ENCODE results near the gene IFT57. TPM values are rescaled to one million over a fixed set of nuclear protein-coding genes. Genes with fewer than 3 reads are reported as not detected.

Gene IFT57
- total and polyA plus RNA-seq, 12 donors, result 5.9 to 29.5 (median 20.4) TPM

DNA sequence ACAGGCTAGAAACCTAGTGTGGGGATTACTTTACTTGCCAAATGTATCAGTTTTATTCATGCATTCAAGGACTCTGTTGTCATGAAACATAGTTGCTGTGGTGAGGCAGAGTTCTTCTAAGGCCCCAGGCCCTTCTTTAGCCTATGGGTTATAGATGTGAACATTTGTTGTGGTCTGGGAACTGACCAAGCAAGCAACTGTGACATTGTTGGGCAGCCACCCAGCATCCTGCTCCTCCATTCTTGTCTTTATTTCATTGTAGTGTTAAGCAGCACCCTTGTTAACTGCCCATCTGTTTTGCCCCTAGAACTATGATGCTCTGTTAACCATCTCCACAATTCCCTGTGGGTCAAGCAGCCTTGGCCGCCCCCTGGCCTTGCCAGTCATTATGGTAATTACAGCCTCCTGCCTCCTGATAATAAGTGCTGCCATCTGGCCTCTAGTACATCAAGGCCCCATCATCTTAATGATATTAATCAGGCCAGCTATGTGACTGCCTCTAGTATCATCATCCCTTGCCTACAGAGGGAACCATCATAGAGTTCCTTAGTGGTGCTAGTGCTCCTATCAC lies 12.2 kb upstream of the IFT57 start:
- H3K4me3 ChIP-seq, result no peak overlapping the region
- ATAC-seq (no peak), DNase-seq (no peak)
- H3K9me3 ChIP-seq, result no peaks in the 10 kb centered on the region
- no peak overlapping the region for H3K27ac ChIP-seq
- H3K4me1 ChIP-seq, result no peaks in the 10 kb centered on the region
- no peaks in the 10 kb centered on the region for H3K36me3 ChIP-seq
- WGBS, 2 donors, result 92 to 100% methylated on average over 1 of the region's 1 CpG
- TF ChIP-seq, protein P1, sequence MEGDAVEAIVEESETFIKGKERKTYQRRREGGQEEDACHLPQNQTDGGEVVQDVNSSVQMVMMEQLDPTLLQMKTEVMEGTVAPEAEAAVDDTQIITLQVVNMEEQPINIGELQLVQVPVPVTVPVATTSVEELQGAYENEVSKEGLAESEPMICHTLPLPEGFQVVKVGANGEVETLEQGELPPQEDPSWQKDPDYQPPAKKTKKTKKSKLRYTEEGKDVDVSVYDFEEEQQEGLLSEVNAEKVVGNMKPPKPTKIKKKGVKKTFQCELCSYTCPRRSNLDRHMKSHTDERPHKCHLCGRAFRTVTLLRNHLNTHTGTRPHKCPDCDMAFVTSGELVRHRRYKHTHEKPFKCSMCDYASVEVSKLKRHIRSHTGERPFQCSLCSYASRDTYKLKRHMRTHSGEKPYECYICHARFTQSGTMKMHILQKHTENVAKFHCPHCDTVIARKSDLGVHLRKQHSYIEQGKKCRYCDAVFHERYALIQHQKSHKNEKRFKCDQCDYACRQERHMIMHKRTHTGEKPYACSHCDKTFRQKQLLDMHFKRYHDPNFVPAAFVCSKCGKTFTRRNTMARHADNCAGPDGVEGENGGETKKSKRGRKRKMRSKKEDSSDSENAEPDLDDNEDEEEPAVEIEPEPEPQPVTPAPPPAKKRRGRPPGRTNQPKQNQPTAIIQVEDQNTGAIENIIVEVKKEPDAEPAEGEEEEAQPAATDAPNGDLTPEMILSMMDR (IDR thresholded peaks at IDR 0.05), result no peak
- H3K27me3 ChIP-seq, result no peaks in the 10 kb centered on the region
- intact Hi-C loops (cut with DNase I), result no loop called here

DNA sequence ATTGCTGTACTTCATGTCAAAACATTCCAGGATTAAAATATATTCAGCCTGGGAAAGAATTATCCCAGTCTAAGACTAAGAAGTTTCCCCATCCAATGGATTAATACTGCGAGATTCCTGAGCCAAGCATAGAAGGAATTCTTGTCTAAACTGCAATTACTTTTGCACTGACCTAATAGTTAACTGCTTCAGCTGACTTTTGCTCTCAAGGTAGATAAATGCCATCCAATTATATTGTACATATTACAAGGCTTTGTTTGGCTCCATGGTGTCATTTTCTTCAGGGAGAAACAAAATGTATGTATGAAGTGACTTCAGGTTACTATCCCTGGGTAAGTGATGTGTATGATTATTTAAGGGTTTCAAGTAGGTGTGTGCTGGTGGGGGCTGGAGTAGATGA lies 6.1 kb upstream of the IFT57 start:
- WGBS, 2 donors, result 91 to 94% methylated on average over 1 of the region's 1 CpG
- Histone ChIP-seq H3K4me3 (no peak overlapping the region), H3K36me3 (no peaks in the 10 kb centered on the region), H3K9me3 (no peaks in the 10 kb centered on the region), H3K4me1 (peaks cover 0 to 15% (median 4%) of the 10 kb centered on the region in 9 donors), H3K27ac (no peak overlapping the region), H3K27me3 (no peaks in the 10 kb centered on the region)
- intact Hi-C loops (cut with DNase I), result loop anchor here in 6 of 10 donors (10.0 kb wide), 5 partner anchors 133 to 303 kb away; partner anchors contain the start of gene CD47 (in 1 of the 6)
- TF ChIP-seq, protein P1 (IDR thresholded peaks at IDR 0.05), result no peak
- DNase-seq, result no peak
- no peak for ATAC-seq

DNA sequence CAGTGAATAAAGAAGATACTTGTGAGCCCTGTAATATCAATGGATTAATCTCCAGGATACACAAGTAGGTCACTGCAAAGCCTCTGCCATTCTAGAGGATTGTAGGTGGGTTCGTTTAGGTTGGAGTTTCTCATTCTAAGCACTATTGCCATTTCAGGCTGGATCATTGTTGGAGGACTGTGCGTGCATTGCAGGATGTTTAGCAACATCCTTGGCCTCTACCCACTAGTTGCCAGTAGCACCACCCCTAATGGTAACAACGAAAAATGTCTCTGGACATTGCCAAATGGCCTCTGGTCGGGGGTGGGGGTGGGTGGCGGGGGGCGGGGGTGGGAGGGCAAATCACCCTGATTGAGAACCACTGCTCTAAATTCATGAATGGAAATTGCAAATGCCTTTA lies 4.9 kb upstream of the IFT57 start:
- Histone ChIP-seq H3K27me3 (no peaks in the 10 kb centered on the region), H3K4me3 (no peak overlapping the region), H3K27ac (no peak overlapping the region), H3K4me1 (peaks cover 0 to 21% (median 8%) of the 10 kb centered on the region in 9 donors), H3K9me3 (no peaks in the 10 kb centered on the region), H3K36me3 (no peaks in the 10 kb centered on the region)
- intact Hi-C loops (cut with DNase I), result loop anchor here in 6 of 10 donors (10.0 kb wide), 5 partner anchors 132 to 302 kb away; partner anchors contain the start of gene CD47 (in 1 of the 6)
- TF ChIP-seq, protein P1 (IDR thresholded peaks at IDR 0.05), result no peak
- 81% methylated on average over 6 of the region's 6 CpGs for WGBS, 2 donors
- no peak for ATAC-seq
- DNase-seq, result no peak

DNA sequence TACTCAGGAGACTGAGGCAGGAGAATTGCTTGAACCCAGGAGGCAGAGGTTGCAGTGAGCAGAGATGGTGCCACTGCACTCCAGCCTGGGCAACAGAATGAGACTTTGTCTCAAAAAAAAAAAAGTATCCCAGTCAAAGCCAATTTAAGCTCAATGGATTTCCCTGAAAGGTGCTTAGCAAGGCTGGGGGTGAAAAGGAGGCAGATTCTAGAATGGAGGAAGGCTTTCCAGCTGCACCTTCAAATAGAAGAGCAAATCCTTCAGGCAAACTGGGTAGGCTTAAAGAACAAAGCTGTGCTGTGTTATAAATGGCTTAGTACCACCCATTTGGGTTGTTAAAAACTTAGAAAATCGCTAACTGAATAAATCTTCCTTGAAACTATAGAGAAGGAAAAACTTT lies 3.0 kb upstream of the IFT57 start:
- H3K4me3 ChIP-seq, result no peak overlapping the region
- TF ChIP-seq, protein P1 (IDR thresholded peaks at IDR 0.05), result no peak
- ATAC-seq, result no peak
- WGBS, 2 donors, result 95 to 100% methylated on average over 1 of the region's 1 CpG
- H3K9me3 ChIP-seq, result no peaks in the 10 kb centered on the region
- H3K4me1 ChIP-seq, result peaks cover 0 to 37% (median 19%) of the 10 kb centered on the region in 9 donors
- no peak overlapping the region for H3K27ac ChIP-seq
- H3K27me3 ChIP-seq, result no peaks in the 10 kb centered on the region
- intact Hi-C loops (cut with DNase I), result loop anchor here in 6 of 10 donors (10.0 kb wide), 5 partner anchors 130 to 300 kb away; partner anchors contain the start of gene CD47 (in 1 of the 6)
- H3K36me3 ChIP-seq, result no peaks in the 10 kb centered on the region
- DNase-seq, result no peak

All from heart right ventricle (tissue), 16 donors.